HG02981 (cell line): Measurements from ENCODE around the gene HABP2.

ENCODE experiments used
- ATAC-seq: cut with Tn5 transposase; IDR thresholded peaks from one replicate; pipeline ENCODE4 v1.9.1; 2021; ENCODE audit warnings: mild to moderate bottlenecking, moderate library complexity; ENCODE audit not compliant: unreplicated experiment

Gene HABP2

GRCh38 chr10:113600569-113600968 lies 47.7 kb downstream of the HABP2 start:
- no peak for ATAC-seq

GRCh38 chr10:113603057-113603777 lies 50.4 kb downstream of the HABP2 start:
- no peak for ATAC-seq

- no peak for ATAC-seq
These were observed 51.7 kb downstream of the HABP2 start for GRCh38 chr10:113604572-113604971.

GRCh38 chr10:113605268-113605978 lies 52.6 kb downstream of the HABP2 start:
- no peak for ATAC-seq

- no peak for ATAC-seq
These were observed 56.9 kb downstream of the HABP2 start for GRCh38 chr10:113609704-113610108.

- ATAC-seq: no peak
These were observed 58.1 kb downstream of the HABP2 start for GRCh38 chr10:113610631-113611601.

GRCh38 chr10:113612154-113612553 lies 59.3 kb downstream of the HABP2 start:
- ATAC-seq: no peak

- no peak for ATAC-seq
These were observed 60.6 kb downstream of the HABP2 start for GRCh38 chr10:113613427-113613826.

GRCh38 chr10:113613977-113614690 lies 61.3 kb downstream of the HABP2 start:
- no peak for ATAC-seq

GRCh38 chr10:113616244-113617074 lies 63.6 kb downstream of the HABP2 start:
- no peak for ATAC-seq

- ATAC-seq: no peak
These were observed 64.2 kb downstream of the HABP2 start for GRCh38 chr10:113617086-113617485.

- no peak for ATAC-seq
These were observed 65.5 kb downstream of the HABP2 start for GRCh38 chr10:113618338-113618737.

- ATAC-seq: no peak
These were observed 66.5 kb downstream of the HABP2 start for GRCh38 chr10:113619401-113619800.

- no peak for ATAC-seq
These were observed 67.7 kb downstream of the HABP2 start for GRCh38 chr10:113620511-113620910.

GRCh38 chr10:113620936-113621335 lies 68.1 kb downstream of the HABP2 start:
- no peak for ATAC-seq

GRCh38 chr10:113621799-113622198 lies 68.9 kb downstream of the HABP2 start:
- ATAC-seq: no peak

GRCh38 chr10:113622831-113623230 lies 70.0 kb downstream of the HABP2 start:
- no peak for ATAC-seq

GRCh38 chr10:113625461-113626186 lies 72.8 kb downstream of the HABP2 start:
- no peak for ATAC-seq

GRCh38 chr10:113626809-113627355 lies 74.0 kb downstream of the HABP2 start:
- ATAC-seq: no peak
